Activated CD4-positive, alpha-beta memory T cell treated with anti-CD3 and anti-CD28 coated beads for 36 hours (primary cell): ENCODE measurements around the gene TIGAR. TPM values are rescaled to one million over a fixed set of nuclear protein-coding genes. Genes with fewer than 3 reads are reported as not detected.

Source experiments
- CTCF ChIA-PET: fragments of 350-600 bp; sonication (Branson Sonifier 250); formaldehyde crosslinking; loops from one replicate; lab custom pipeline; 2021; ENCODE audit warnings: antibody characterized with exemption, inconsistent platforms; lab: Charles Lee
- POLR2A ChIA-PET: fragments of 350-600 bp; sonication (Branson Sonifier 250); formaldehyde crosslinking; loops from one replicate; lab custom pipeline; 2021; ENCODE audit warnings: antibody characterized with exemption; lab: Charles Lee
- DNase-seq: peaks from one replicate; pipeline ENCODE4 v3.0.0-alpha.2; 2020
- H3K27ac Mint-ChIP-seq: one replicate; pipeline ENCODE4 v1.8.0; 2021; ENCODE audit warnings: mixed read lengths
- H3K27me3 Mint-ChIP-seq: one replicate; pipeline ENCODE4 v1.8.0; 2021; ENCODE audit warnings: mixed read lengths
- H3K36me3 Mint-ChIP-seq: one replicate; pipeline ENCODE4 v1.8.0; 2021; ENCODE audit warnings: mixed read lengths
- H3K4me1 Mint-ChIP-seq: one replicate; pipeline ENCODE4 v1.8.0; 2021; ENCODE audit warnings: low read depth, mixed read lengths
- H3K4me3 Mint-ChIP-seq: one replicate; pipeline ENCODE4 v1.8.0; 2021; ENCODE audit warnings: mild to moderate bottlenecking, mixed read lengths
- H3K9me3 Mint-ChIP-seq: one replicate; pipeline ENCODE4 v1.8.0; 2021; ENCODE audit warnings: mixed read lengths
- intact Hi-C: fragments of 100-400 bp; cut with micrococcal nuclease; formaldehyde crosslinking; loops from one replicate; pipeline ENCODE4 v1.15.1; 2023
- total RNA-seq, 2 experiments: library from RNA; stranded (reverse); gene quantifications; one replicate each; pipeline ENCODE4 v1.2.3, GENCODE V29; 2021

TIGAR gene
- total RNA-seq, 2 experiments from 2014 or later = 12.0 to 13.6 TPM

- peaks cover 26% of the 10 kb centered on the region for H3K36me3 Mint-ChIP-seq
- peaks cover 4% of the 10 kb centered on the region for H3K9me3 Mint-ChIP-seq
- POLR2A ChIA-PET = no interaction called here
- no peaks in the 10 kb centered on the region for H3K27me3 Mint-ChIP-seq
- no peaks in the 10 kb centered on the region for H3K4me1 Mint-ChIP-seq
- intact Hi-C loops = no loop called here
- H3K4me3 Mint-ChIP-seq = no peak overlapping the region
- CTCF ChIA-PET = interaction anchor here (0.6 kb wide), 1 partner anchor 115 kb away, joined by 4 read pairs; no protein-coding TSS in a partner anchor
- DNase-seq = no peak
- H3K27ac Mint-ChIP-seq = no peak overlapping the region
Measured at GRCh38 chr12:4346931-4347330, 25.9 kb downstream of the TIGAR start.

DNA sequence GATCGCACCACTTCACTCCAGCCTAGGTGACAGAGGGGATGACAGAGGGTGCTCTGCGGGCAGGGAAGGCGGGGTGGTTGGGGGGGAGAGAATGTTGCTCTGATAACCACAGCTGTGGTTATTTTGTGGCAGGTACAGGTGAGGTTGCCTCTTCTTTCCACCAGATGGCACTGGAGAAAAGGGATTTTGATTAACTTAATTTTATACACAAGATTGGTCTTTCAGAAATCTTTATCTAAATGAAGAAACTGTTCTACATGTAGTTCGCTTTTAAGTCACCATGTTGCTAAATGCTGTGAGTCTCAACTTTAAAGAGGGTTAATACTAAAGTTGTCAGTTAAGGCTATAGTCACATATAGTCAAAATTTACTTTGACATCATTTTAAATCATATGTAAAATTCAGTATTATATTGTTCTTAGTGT, 32.8 kb downstream of the TIGAR start:
- intact Hi-C loops = loop anchor here (2.0 to 10.0 kb wide), 2 partner anchors 173 to 401 kb away; no protein-coding TSS in a partner anchor
- ChIA-PET CTCF (interaction anchor here (0.7 to 1.1 kb wide), 7 partner anchors 16 to 246 kb away, joined by 3 to 5 read pairs (median 3); no protein-coding TSS in a partner anchor), POLR2A (no interaction called here)
- Mint-ChIP-seq H3K4me3 (no peak overlapping the region), H3K27me3 (no peaks in the 10 kb centered on the region), H3K36me3 (peaks cover 17% of the 10 kb centered on the region), H3K9me3 (no peaks in the 10 kb centered on the region), H3K4me1 (peaks cover 3% of the 10 kb centered on the region), H3K27ac (no peak overlapping the region)
- peak; percentile 41 for DNase-seq

GRCh38 chr12:4355156-4356040, 34.4 kb downstream of the TIGAR start:
- H3K27ac Mint-ChIP-seq = no peak overlapping the region
- peaks cover 17% of the 10 kb centered on the region for H3K36me3 Mint-ChIP-seq
- POLR2A ChIA-PET = no interaction called here
- CTCF ChIA-PET = no interaction called here
- H3K4me3 Mint-ChIP-seq = no peak overlapping the region
- DNase-seq = no peak
- H3K27me3 Mint-ChIP-seq = no peaks in the 10 kb centered on the region
- H3K4me1 Mint-ChIP-seq = peaks cover 3% of the 10 kb centered on the region
- intact Hi-C loops = loop anchor here (2.0 to 10.0 kb wide), 2 partner anchors 171 to 399 kb away; no protein-coding TSS in a partner anchor
- no peaks in the 10 kb centered on the region for H3K9me3 Mint-ChIP-seq

- no peak overlapping the region for H3K27ac Mint-ChIP-seq
- no peak overlapping the region for H3K4me3 Mint-ChIP-seq
- ChIA-PET CTCF (no interaction called here), POLR2A (no interaction called here)
- intact Hi-C loops = loop anchor here (10.0 kb wide), 1 partner anchor 399 kb away; no protein-coding TSS in a partner anchor
- H3K9me3 Mint-ChIP-seq = no peaks in the 10 kb centered on the region
- H3K4me1 Mint-ChIP-seq = peaks cover 3% of the 10 kb centered on the region
- peak; percentile 79 for DNase-seq
- H3K27me3 Mint-ChIP-seq = no peaks in the 10 kb centered on the region
- H3K36me3 Mint-ChIP-seq = peaks cover 14% of the 10 kb centered on the region
Measured at GRCh38 chr12:4356041-4356327, 35.0 kb downstream of the TIGAR start.

DNA sequence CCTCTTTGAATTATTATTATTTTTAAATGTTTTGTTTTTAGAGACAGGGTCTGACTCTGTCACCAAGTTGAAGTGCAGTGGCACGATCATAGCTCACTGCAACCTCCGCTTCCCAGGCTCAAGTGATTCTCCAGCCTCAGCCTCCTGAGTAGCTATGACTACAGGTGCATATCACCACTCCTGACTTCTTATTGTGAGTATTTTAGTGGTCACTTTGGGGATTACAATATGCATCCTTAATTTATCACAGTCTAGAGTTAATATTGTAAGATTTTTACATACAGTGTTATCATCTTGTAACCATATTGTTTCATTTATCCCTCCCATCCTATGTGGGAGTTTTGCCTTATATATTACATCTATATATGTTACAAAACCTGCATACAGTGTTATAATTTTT, 45.1 kb downstream of the TIGAR start:
- Mint-ChIP-seq H3K9me3 (no peaks in the 10 kb centered on the region), H3K4me1 (no peaks in the 10 kb centered on the region), H3K27ac (no peak overlapping the region), H3K36me3 (no peaks in the 10 kb centered on the region), H3K4me3 (no peak overlapping the region), H3K27me3 (peaks cover 11% of the 10 kb centered on the region)
- intact Hi-C loops = no loop called here
- ChIA-PET CTCF (interaction anchor here (1.1 kb wide), 1 partner anchor 54 kb away, joined by 6 read pairs; no protein-coding TSS in a partner anchor), POLR2A (no interaction called here)
- DNase-seq = no peak

DNA sequence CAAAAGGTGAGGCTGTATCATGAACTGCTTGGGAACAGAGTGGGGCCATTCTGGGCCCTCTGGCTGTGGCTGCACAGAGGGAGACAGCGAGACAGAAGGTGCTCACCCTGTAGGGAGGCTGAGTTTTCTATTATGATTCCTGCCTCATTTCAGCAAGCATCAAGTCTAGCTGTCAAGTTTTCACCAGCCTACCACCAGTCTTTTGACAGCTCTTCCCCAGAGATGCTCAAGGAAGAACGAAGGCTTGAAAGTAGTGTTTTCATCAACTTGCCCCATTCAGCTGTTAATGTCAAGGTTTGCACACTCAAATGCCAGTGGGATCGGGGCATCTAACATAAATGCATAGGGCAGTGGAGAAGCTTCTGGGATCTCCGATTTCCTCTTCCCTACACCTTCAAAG, 48.5 kb downstream of the TIGAR start:
- H3K27ac Mint-ChIP-seq = no peak overlapping the region
- ChIA-PET CTCF (interaction anchor here (1.1 kb wide), 1 partner anchor 16 kb away, joined by 4 read pairs; no protein-coding TSS in a partner anchor), POLR2A (no interaction called here)
- intact Hi-C loops = no loop called here
- no peaks in the 10 kb centered on the region for H3K36me3 Mint-ChIP-seq
- H3K9me3 Mint-ChIP-seq = no peaks in the 10 kb centered on the region
- no peak for DNase-seq
- H3K4me1 Mint-ChIP-seq = no peaks in the 10 kb centered on the region
- H3K4me3 Mint-ChIP-seq = no peak overlapping the region
- H3K27me3 Mint-ChIP-seq = peaks cover 11% of the 10 kb centered on the region

GRCh38 chr12:4370265-4370664, 49.3 kb downstream of the TIGAR start:
- Mint-ChIP-seq H3K4me1 (no peaks in the 10 kb centered on the region), H3K27me3 (peaks cover 11% of the 10 kb centered on the region), H3K9me3 (no peaks in the 10 kb centered on the region), H3K27ac (no peak overlapping the region), H3K4me3 (no peak overlapping the region), H3K36me3 (no peaks in the 10 kb centered on the region)
- intact Hi-C loops = no loop called here
- no peak for DNase-seq
- CTCF ChIA-PET = interaction anchor here (1.1 kb wide), 1 partner anchor 17 kb away, joined by 4 read pairs; no protein-coding TSS in a partner anchor
- POLR2A ChIA-PET = no interaction called here

DNA sequence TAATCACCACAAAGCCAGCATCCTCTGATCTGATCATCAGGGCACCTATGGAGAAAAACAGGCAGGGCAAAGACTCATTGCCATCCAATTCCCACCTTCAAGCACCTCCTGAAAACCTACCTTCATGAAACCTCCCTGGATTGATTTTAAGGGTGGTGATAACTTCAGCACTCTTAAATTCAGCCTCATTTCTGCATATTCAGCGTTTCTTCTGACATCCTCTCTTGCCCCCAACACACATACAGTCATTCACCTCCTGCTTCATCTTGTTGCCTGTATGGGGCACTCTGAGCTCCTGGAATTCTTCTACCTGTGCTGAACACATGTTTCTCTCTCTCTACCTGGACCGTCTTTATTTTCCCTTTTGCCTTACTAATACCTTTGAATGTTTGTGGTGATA, 51.6 kb downstream of the TIGAR start:
- no peaks in the 10 kb centered on the region for H3K4me1 Mint-ChIP-seq
- H3K27ac Mint-ChIP-seq = no peak overlapping the region
- no peak overlapping the region for H3K4me3 Mint-ChIP-seq
- ChIA-PET POLR2A (no interaction called here), CTCF (interaction anchor here (0.6 kb wide), 1 partner anchor 12 kb away, joined by 3 read pairs; no protein-coding TSS in a partner anchor)
- intact Hi-C loops = no loop called here
- no peaks in the 10 kb centered on the region for H3K9me3 Mint-ChIP-seq
- H3K27me3 Mint-ChIP-seq = peaks cover 5% of the 10 kb centered on the region
- no peaks in the 10 kb centered on the region for H3K36me3 Mint-ChIP-seq
- no peak for DNase-seq

DNA sequence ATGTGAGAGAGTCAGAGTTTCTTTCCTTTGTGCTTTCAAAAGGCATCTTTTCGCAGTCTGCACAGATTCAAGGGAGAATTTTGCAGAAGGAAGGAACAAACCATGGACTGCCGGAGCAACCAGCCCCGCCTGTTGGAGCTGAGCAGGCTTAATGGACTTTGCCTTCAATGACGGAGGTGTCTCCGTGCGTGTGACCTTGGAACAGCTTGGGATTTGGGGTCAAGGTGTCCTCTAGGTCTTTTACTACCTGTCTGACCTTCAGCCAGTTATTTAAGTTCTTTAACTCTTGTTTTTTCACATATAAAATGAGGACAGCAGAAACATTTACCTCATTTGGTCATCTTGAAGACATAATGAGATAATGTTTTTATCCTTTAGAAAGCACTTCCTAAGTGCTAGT, 54.4 kb downstream of the TIGAR start:
- DNase-seq = no peak
- Mint-ChIP-seq H3K4me3 (no peak overlapping the region), H3K9me3 (no peaks in the 10 kb centered on the region), H3K27me3 (peaks cover 4% of the 10 kb centered on the region), H3K27ac (no peak overlapping the region), H3K4me1 (no peaks in the 10 kb centered on the region), H3K36me3 (no peaks in the 10 kb centered on the region)
- ChIA-PET CTCF (no interaction called here), POLR2A (no interaction called here)
- intact Hi-C loops = no loop called here

DNA sequence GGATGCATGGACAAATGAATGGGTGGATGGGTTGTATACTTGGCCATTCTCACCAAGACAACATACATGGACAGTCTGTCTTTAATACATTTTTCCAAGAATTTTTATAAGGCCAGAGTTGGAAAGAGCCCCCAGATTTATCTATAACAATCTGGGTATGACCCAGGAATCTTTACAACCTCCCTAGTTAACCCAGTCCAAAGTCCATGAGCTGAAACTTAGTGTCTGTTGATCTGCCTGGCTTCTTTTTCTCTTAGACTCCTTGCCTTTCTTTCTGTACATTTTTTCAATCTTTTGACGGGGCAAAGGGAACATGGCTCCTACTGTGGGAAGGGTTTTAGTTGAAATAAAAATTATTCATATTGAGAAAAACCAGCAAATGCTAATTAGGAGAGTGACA, 57.8 kb downstream of the TIGAR start:
- POLR2A ChIA-PET = no interaction called here

GRCh38 chr12:4379405-4379804, 58.4 kb downstream of the TIGAR start, which contains the start of gene FGF23:
Gene FGF23, minus strand, starts transcription at chr12:4379712. Its CDS starts 130 bp downstream, at chr12:4379582.
- H3K9me3 Mint-ChIP-seq = no peaks in the 10 kb centered on the region
- H3K36me3 Mint-ChIP-seq = no peaks in the 10 kb centered on the region
- H3K4me3 Mint-ChIP-seq = no peak within 1 kb of the TSS
- intact Hi-C loops = no loop called here
- no peak within 1 kb of the TSS for H3K27ac Mint-ChIP-seq
- CTCF ChIA-PET = interaction anchor here (1.0 kb wide), 1 partner anchor 10 kb away, joined by 3 read pairs; no protein-coding TSS in a partner anchor
- DNase-seq = no peak
- H3K4me1 Mint-ChIP-seq = no peaks in the 10 kb centered on the region
- POLR2A ChIA-PET = no interaction called here
- H3K27me3 Mint-ChIP-seq = peaks cover 4% of the 10 kb centered on the region

More for the DNA sequence above, 57.8 kb downstream of the TIGAR start:
- Mint-ChIP-seq H3K4me3 (no peak overlapping the region), H3K27me3 (peaks cover 4% of the 10 kb centered on the region), H3K9me3 (no peaks in the 10 kb centered on the region), H3K36me3 (no peaks in the 10 kb centered on the region), H3K27ac (no peak overlapping the region), H3K4me1 (no peaks in the 10 kb centered on the region)
- no peak for DNase-seq
- intact Hi-C loops = no loop called here
- CTCF ChIA-PET = interaction anchor here (1.0 kb wide), 1 partner anchor 10 kb away, joined by 3 read pairs; no protein-coding TSS in a partner anchor

- H3K27me3 Mint-ChIP-seq = peaks cover 4% of the 10 kb centered on the region
- H3K4me1 Mint-ChIP-seq = no peaks in the 10 kb centered on the region
- POLR2A ChIA-PET = no interaction called here
- no peak overlapping the region for H3K27ac Mint-ChIP-seq
- CTCF ChIA-PET = no interaction called here
- no peaks in the 10 kb centered on the region for H3K36me3 Mint-ChIP-seq
- DNase-seq = no peak
- H3K4me3 Mint-ChIP-seq = no peak overlapping the region
- H3K9me3 Mint-ChIP-seq = no peaks in the 10 kb centered on the region
- intact Hi-C loops = no loop called here
Measured at GRCh38 chr12:4380332-4380731, 59.3 kb downstream of the TIGAR start.
